A549 (cell line): ENCODE measurements around the gene STXBP6. TPM values are rescaled to one million over a fixed set of nuclear protein-coding genes. Genes with fewer than 3 reads are reported as not detected.
A peak's percentile ranks its signal among the peaks of the same experiment; 100 is the strongest.

Experiments
- ATAC-seq, 2 experiments: fragments of 200-7000 bp in 1 of 2; fragments of >200 bp in 1 of 2; cut with Nextera tagmentation in 1 of 2; cut with Tn5 transposase in 1 of 2; 3 replicates each; pipeline versions ENCODE4 v1.8.0 to v1.9.1; 2018 to 2020; ENCODE audit warnings: mild to moderate bottlenecking in 1 of 2, moderate library complexity in 1 of 2
- CTCF ChIA-PET: fragments of 300-600 bp; sonication (Branson Sonifier 250); formaldehyde crosslinking; extraction: SDS; loops from one replicate; lab custom pipeline; 2021; ENCODE audit warnings: antibody characterized with exemption, inconsistent platforms; lab: Yijun Ruan, JAX
- POLR2A ChIA-PET: fragments of 350-600 bp; formaldehyde crosslinking; extraction: SDS; loops from one replicate; lab custom pipeline; 2021; ENCODE audit warnings: antibody characterized with exemption, inconsistent platforms; lab: Yijun Ruan, JAX
- DNase-seq, 2 experiments: peaks; one replicate each; pipeline versions ENCODE4 v3.0.0 to v3.0.0-alpha.2; 2011 to 2016; ENCODE audit warnings: low read depth in 1 of 2, low spot score in 1 of 2
- FAIRE-seq: peaks from 2 replicates; lab custom pipeline; 2011; peaks lifted over from hg19 to GRCh38; lab: Jason Lieb, UNC
- H3K27ac ChIP-seq, 2 experiments: fragments of >200 bp; sonication (Bioruptor Twin); formaldehyde crosslinking; 3 replicates each; pipeline ENCODE4 v1.5.1; 2016 to 2017
- H3K4me1 ChIP-seq: fragments of >200 bp; sonication (Bioruptor Twin); formaldehyde crosslinking; 3 replicates; pipeline ENCODE4 v1.6.1; 2016
- H3K4me2 ChIP-seq: fragments of >200 bp; sonication (Bioruptor Twin); formaldehyde crosslinking; 3 replicates; pipeline ENCODE4 v1.6.1; 2016
- H3K4me3 ChIP-seq: fragments of >200 bp; sonication (Bioruptor Twin); formaldehyde crosslinking; 3 replicates; pipeline ENCODE4 v1.5.1; 2016
- H3K9me3 ChIP-seq: fragments of >200 bp; sonication (Bioruptor Twin); formaldehyde crosslinking; 3 replicates; pipeline ENCODE4 v1.6.1; 2016
- BCL3 ChIP-seq: fragments of >200 bp; sonication (Bioruptor Twin); formaldehyde crosslinking; IDR thresholded peaks from 3 replicates; pipeline ENCODE4 v1.6.1; 2016
- BHLHE40 ChIP-seq: IDR thresholded peaks from 2 replicates; pipeline ENCODE4 v1.6.1; 2012; ENCODE audit warnings: low read depth, low read length, inconsistent platforms
- CHD4 ChIP-seq: fragments of 200-600 bp; sonication (generic); IDR thresholded peaks from 2 replicates; pipeline ENCODE4 v1.6.1; 2016; ENCODE audit warnings: antibody characterized with exemption, mild to moderate bottlenecking, borderline replicate concordance
- EHMT2 ChIP-seq: fragments of 200-600 bp; sonication (generic); IDR thresholded peaks from 2 replicates; pipeline ENCODE4 v1.6.1; 2016; ENCODE audit warnings: antibody characterized with exemption, low read depth, mild to moderate bottlenecking, moderate library complexity
- FOSB ChIP-seq: fragments of 250-450 bp; sonication (Bioruptor Pico); IDR thresholded peaks from 2 replicates; pipeline ENCODE4 v1.5.0; 2020; ENCODE audit warnings: mild to moderate bottlenecking, moderate library complexity
- FOXS1 ChIP-seq: fragments of 250-450 bp; sonication (Bioruptor Pico); IDR thresholded peaks from 2 replicates; pipeline ENCODE4 v1.5.0; 2020; ENCODE audit warnings: mild to moderate bottlenecking, moderate library complexity
- HES2 ChIP-seq: fragments of >200 bp; sonication (Bioruptor Twin); formaldehyde crosslinking; IDR thresholded peaks from 2 replicates; pipeline ENCODE4 v1.6.1; 2016
- HOXB5 ChIP-seq: fragments of 250-450 bp; sonication (Bioruptor Pico); IDR thresholded peaks from 2 replicates; pipeline ENCODE4 v1.5.0; 2020; ENCODE audit warnings: mild to moderate bottlenecking, moderate library complexity
- JUN ChIP-seq, 2 experiments: fragments of >200 bp; sonication (Bioruptor Twin); formaldehyde crosslinking; IDR thresholded peaks; 2 replicates in 1 of 2; 3 replicates in 1 of 2; pipeline ENCODE4 v1.6.1; 2016 to 2017
- KDM5A ChIP-seq: fragments of 200-600 bp; sonication (generic); IDR thresholded peaks from 2 replicates; pipeline ENCODE4 v1.6.1; 2016; ENCODE audit warnings: antibody characterized with exemption, mild to moderate bottlenecking
- MAFK ChIP-seq: fragments of 450-650 bp; IDR thresholded peaks from 2 replicates; pipeline ENCODE4 v1.6.1; 2014; ENCODE audit not compliant: partially characterized antibody
- MAX ChIP-seq: IDR thresholded peaks from 2 replicates; pipeline ENCODE4 v1.6.1; 2012
- NFE2L2 ChIP-seq: fragments of 150-350 bp; conservative IDR thresholded peaks from 2 replicates; pipeline ENCODE4 v1.6.1; 2014; ENCODE audit warnings: low read length
- NPAS2 ChIP-seq: fragments of 250-450 bp; sonication (Bioruptor Pico); IDR thresholded peaks from 2 replicates; pipeline ENCODE4 v1.8.0; 2022; ENCODE audit warnings: mild to moderate bottlenecking, moderate library complexity, borderline replicate concordance
- PHF8 ChIP-seq: fragments of 200-600 bp; sonication (generic); IDR thresholded peaks from 2 replicates; pipeline ENCODE4 v1.6.1; 2016; ENCODE audit warnings: low read depth, mild to moderate bottlenecking, antibody characterized with exemption, moderate library complexity, borderline replicate concordance
- POLR2AphosphoS2 ChIP-seq: conservative IDR thresholded peaks from 2 replicates; pipeline ENCODE4 v1.6.1; 2012; ENCODE audit warnings: low read length, improper control_type of control experiment, inconsistent platforms
- RCOR1 ChIP-seq: fragments of 150-350 bp; IDR thresholded peaks from 2 replicates; pipeline ENCODE4 v1.6.1; 2014; ENCODE audit warnings: antibody characterized with exemption, low read length, low read depth
- RFX5 ChIP-seq: fragments of 450-650 bp; IDR thresholded peaks from 2 replicates; pipeline ENCODE4 v1.7.1; 2014; ENCODE audit warnings: antibody characterized with exemption, mild to moderate bottlenecking, moderate library complexity
- TFCP2L1 ChIP-seq: fragments of 250-450 bp; sonication (Bioruptor Pico); IDR thresholded peaks from 2 replicates; pipeline ENCODE4 v1.5.0; 2021; ENCODE audit warnings: mild to moderate bottlenecking
- TP53 ChIP-seq: fragments of 250-450 bp; sonication (Bioruptor Pico); IDR thresholded peaks from 2 replicates; pipeline ENCODE4 v1.5.0; 2021; ENCODE audit warnings: mild to moderate bottlenecking, moderate library complexity
- ZNF302 ChIP-seq: fragments of 250-450 bp; sonication (Bioruptor Pico); IDR thresholded peaks from 2 replicates; pipeline ENCODE4 v1.9.0; 2021; ENCODE audit warnings: inconsistent platforms, mild to moderate bottlenecking, moderate library complexity
- WGBS: methylation state at CpG from one replicate; pipeline ENCODE4 v1.1.6; 2017; ENCODE audit errors: missing lambda C conversion rate; 5-methylcytosine and 5-hydroxymethylcytosine counted together
- polyA plus RNA-seq, 4 experiments: library from polyadenylated mRNA; depleted of rRNA in 3 of 4; stranded (reverse); fragments of >200 nt; fragmentation: RNase III in 1 of 4; extraction: RNeasy Plus Mini Kit Qiagen cat#74134 plus additional on column Dnase treatment in 1 of 4; gene quantifications; 2 replicates in 3 of 4; 3 replicates in 1 of 4; pipeline ENCODE4 v1.2.3, GENCODE V29; 2011 to 2017

STXBP6 gene
- polyA plus RNA-seq, 2 of the 4 experiments (the other 2 are of a cell fraction), result 1.7 to 6.3 TPM

- ATAC-seq (no peak), FAIRE-seq (no peak)
- CTCF ChIA-PET, result interaction anchor here (1.2 to 1.3 kb wide), 2 partner anchors 84 to 648 kb away, joined by 3 to 4 read pairs; no protein-coding TSS in a partner anchor
Measured at GRCh38 chr14:24889843-24890242, 160.1 kb downstream of the STXBP6 start.

GRCh38 chr14:24888532-24888931, 161.4 kb downstream of the STXBP6 start:
- FAIRE-seq, result no peak
- Histone ChIP-seq H3K9me3 (peaks cover 8% of the 10 kb centered on the region; the same call in 1 of the 3 replicates), H3K4me1 (no peaks in the 10 kb centered on the region), H3K27ac (no peak overlapping the region), H3K4me3 (no peak overlapping the region), H3K4me2 (no peak overlapping the region)
- ChIA-PET CTCF (no interaction called here), POLR2A (no interaction called here)
- no peak for DNase-seq
- ATAC-seq, result no peak
- 45% methylated on average over 6 of the region's 6 CpGs for WGBS
- TF ChIP-seq KDM5A, result no peak
- no peak for TF ChIP-seq BHLHE40
- TF ChIP-seq TFCP2L1 (CRISPR knock-in tag), result no peak
- no peak for TF ChIP-seq RCOR1
- no peak for TF ChIP-seq POLR2AphosphoS2
- no peak for TF ChIP-seq CHD4
- no peak for TF ChIP-seq MAX
- no peak for TF ChIP-seq FOSB
- TF ChIP-seq JUN (IDR thresholded peaks at IDR 0.05), result no peak
- TF ChIP-seq HES2, result no peak
- TF ChIP-seq PHF8, result no peak
- no peak for TF ChIP-seq EHMT2
- no peak for TF ChIP-seq NFE2L2
- TF ChIP-seq RFX5, result no peak
- no peak for TF ChIP-seq TP53

More at GRCh38 chr14:24889843-24890242, 160.1 kb downstream of the STXBP6 start:
- TF ChIP-seq RFX5, result no peak
- TF ChIP-seq HOXB5 (CRISPR knock-in tag), result no peak
- TF ChIP-seq ZNF302, result no peak
- TF ChIP-seq NPAS2, result no peak
- TF ChIP-seq FOXS1 (CRISPR knock-in tag), result no peak
- H3K4me1 ChIP-seq, result no peaks in the 10 kb centered on the region
- H3K9me3 ChIP-seq, result peaks cover 8% of the 10 kb centered on the region; the same call in 1 of the 3 replicates
- no peak overlapping the region for H3K4me3 ChIP-seq
- H3K27ac ChIP-seq, result no peak overlapping the region
- POLR2A ChIA-PET, result no interaction called here
- no peak for DNase-seq
- no peak overlapping the region for H3K4me2 ChIP-seq

GRCh38 chr14:24887623-24888304, 162.2 kb downstream of the STXBP6 start:
- DNase-seq, result no peak
- no peak for FAIRE-seq
- 56% methylated on average over 3 of the region's 3 CpGs for WGBS
- Histone ChIP-seq H3K4me3 (no peak overlapping the region), H3K4me2 (no peak overlapping the region), H3K27ac (no peak overlapping the region), H3K4me1 (no peaks in the 10 kb centered on the region), H3K9me3 (peaks cover 8% of the 10 kb centered on the region; the same call in 1 of the 3 replicates)
- TF ChIP-seq MAFK (peak; percentile 44), BCL3 (no peak)
- CTCF ChIA-PET, result no interaction called here
- POLR2A ChIA-PET, result no interaction called here
- ATAC-seq, result no peak
